KBM-7 (cell line): ENCODE results near the gene ZBTB7C.

Experiments used
- DNase-seq: peaks from one replicate; pipeline ENCODE4 v3.0.0-alpha.2; 2015
- in situ Hi-C: fragments of 300-500 bp; cut with MboI; formaldehyde crosslinking; loops from 2 replicates; pipeline ENCODE4 v1.14.3; 2020; ENCODE audit warnings: low sequenced_read_pairs, low pct_unique_long_range_greater_than_20kb, mixed read lengths

ZBTB7C gene

GRCh38 chr18:48394176-48394575 is 15.0 kb downstream of the ZBTB7C start:
- in situ Hi-C loops, result no loop called here
- no peak for DNase-seq

GRCh38 chr18:48393776-48394175 is 15.4 kb downstream of the ZBTB7C start:
- DNase-seq, result no peak
- in situ Hi-C loops, result no loop called here

- in situ Hi-C loops, result no loop called here
- DNase-seq, result peak; percentile 56
Measured at GRCh38 chr18:48393170-48393569, 16.0 kb downstream of the ZBTB7C start.

- no peak for DNase-seq
- in situ Hi-C loops, result no loop called here
Measured at GRCh38 chr18:48392268-48392667, 16.9 kb downstream of the ZBTB7C start.

DNA sequence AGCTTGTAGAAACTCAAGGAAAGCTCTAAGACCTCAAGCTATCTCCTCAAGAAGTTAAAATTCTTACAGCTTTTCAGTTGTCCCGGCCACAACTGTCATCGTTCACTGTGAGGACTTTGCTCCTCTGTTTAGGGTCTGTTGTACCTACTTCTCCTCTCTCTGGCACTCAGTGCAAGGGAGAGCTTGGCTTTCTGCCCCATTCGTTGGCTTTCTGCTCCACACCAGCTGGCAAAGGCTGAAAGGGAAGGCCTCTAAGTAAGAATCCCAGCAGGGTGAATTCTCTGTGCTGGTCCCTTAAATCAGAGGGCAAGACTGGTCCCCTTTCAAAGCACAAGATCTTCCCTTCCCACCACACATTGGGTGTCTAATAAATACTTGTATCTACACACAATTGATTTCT is 17.3 kb downstream of the ZBTB7C start:
- no peak for DNase-seq
- in situ Hi-C loops, result no loop called here

DNA sequence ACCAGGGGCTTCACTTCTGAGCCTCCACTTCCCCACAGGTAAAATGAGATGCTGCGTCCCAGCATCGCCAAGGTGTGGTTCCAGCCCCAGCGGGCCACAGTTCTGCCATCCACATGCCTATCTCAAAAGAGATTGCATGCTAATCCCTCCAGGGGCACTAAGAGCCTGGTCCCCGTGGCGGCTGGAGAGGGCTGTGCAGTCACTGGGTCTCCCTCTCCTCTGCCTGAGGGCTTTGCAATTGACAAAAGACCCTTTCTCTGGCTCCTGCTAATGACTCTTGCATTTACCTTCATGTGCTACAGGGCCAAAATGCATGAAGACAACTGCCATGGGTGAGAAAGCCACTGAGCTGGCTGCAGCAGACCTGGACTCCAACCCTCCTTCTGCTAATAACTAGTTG is 18.5 kb downstream of the ZBTB7C start:
- no peak for DNase-seq
- in situ Hi-C loops, result no loop called here

GRCh38 chr18:48388478-48388877 is 20.7 kb downstream of the ZBTB7C start:
- no peak for DNase-seq
- in situ Hi-C loops, result no loop called here

GRCh38 chr18:48387300-48387699 is 21.9 kb downstream of the ZBTB7C start:
- in situ Hi-C loops, result no loop called here

DNA sequence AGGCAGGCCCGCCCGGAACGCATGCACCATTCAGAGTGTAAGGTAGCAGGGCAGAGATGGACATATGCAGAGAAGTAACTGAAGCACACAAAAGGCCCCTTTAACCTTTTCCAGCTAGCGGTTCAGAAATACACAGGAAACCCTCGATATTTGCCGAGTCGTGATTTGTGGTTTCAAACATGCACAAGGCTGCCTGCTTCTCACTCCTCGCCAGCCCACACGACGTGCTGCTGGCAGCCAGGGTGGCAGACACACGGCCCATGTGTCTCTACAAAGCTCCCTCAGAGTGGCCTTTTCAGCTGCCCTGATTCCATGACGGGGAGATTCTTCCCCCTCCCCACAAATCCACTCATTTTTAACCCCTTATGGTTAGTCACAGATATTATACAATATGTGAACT is 23.6 kb downstream of the ZBTB7C start:
- DNase-seq, result no peak
- in situ Hi-C loops, result no loop called here

More at GRCh38 chr18:48387300-48387699, 21.9 kb downstream of the ZBTB7C start:
- DNase-seq, result no peak

DNA sequence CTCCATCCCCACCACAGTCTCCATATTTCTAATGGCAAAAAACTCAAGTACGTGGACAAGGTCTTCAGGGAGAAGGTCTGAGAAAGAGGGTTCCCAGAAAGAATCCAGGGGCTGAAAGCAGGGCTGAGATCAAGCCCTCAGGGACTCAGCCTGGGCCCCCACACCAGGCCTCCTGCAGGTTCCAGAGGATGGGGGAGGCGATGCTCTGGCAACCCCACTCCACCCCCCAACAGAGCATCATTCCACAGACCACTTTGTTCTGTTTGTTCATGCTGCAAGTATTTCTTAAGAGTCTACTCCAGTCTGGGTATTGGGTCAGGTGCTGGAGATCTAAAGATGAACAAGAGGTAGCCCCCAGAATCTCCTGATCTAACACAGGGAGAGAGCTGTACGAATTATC is 32.2 kb downstream of the ZBTB7C start:
- DNase-seq, result no peak

GRCh38 chr18:48376406-48376805 is 32.8 kb downstream of the ZBTB7C start:
- in situ Hi-C loops, result no loop called here
- DNase-seq, result no peak

More for the DNA sequence above, 32.2 kb downstream of the ZBTB7C start:
- in situ Hi-C loops, result no loop called here

DNA sequence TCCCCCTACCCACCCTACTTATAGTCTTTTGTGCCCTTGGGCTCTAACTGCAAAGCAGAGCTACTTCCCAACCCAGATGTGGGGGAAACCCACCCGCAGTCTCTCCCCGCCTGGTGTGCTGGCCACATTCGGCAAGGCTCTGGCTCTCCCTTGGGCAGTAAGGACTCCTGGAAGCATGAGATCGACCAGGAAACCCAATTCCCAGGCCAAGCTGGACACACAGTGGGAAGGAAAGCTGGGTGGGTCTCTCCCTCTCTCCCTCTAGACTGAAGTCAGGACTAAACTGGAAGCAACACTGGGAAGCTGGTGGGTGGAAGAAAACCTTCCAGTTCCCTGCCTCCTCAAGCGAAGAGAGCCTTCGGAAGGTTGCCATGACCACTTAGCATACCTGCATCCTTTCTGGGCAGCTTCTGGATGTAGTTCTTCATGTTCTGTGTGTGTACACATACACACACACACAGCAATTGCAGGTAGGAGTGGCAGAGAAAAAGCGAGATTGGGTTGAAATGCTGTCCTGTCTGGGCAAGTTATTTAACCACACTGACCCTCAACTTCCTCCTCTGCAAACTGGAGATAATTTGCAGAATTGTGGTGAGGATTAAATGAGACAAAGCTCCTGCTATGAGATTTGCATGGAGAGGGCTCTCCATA is 33.9 kb downstream of the ZBTB7C start:
- DNase-seq, result peak; percentile 72
- in situ Hi-C loops, result no loop called here

GRCh38 chr18:48374423-48375149 is 34.6 kb downstream of the ZBTB7C start:
- in situ Hi-C loops, result no loop called here
- DNase-seq, result no peak

DNA sequence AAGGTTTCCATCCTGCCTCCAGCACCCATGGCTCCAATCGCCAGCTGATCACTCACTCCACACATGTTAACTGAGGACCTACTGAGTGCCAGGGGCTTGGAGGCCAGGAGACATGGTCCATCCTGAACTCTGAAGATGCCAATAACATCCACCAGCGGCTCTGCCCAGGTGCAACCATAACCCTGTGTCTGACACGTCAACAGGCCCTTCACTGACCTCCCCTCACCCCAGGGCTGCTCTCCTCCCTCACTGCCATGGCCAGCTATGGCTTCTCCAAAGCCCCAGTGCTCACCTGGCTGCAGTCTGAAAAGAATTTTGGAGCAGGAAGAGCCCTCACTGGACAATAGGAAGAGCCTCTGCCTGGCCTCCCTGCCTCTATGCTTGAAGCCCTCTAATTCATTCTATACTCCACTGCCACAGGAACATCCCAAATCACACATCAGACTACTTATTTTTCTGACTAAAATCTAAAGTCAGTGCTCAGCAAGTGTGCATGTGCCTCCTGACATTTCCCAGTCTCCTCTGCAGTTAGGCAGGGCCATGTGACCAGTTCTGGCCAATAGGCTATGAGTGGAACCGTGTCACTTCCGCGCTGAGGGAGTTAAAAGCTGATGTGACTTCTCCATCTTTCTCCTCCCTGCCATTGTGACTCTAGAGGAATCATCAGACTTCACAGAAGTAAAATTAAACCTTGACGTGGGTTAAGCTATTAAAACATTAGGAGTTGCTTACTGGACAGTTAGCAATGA is 37.2 kb downstream of the ZBTB7C start:
- DNase-seq, result no peak
- in situ Hi-C loops, result no loop called here

- no peak for DNase-seq
- in situ Hi-C loops, result no loop called here
Measured at GRCh38 chr18:48367557-48367956, 41.6 kb downstream of the ZBTB7C start.

- in situ Hi-C loops, result no loop called here
- no peak for DNase-seq
Measured at GRCh38 chr18:48365965-48366364, 43.2 kb downstream of the ZBTB7C start.

- no peak for DNase-seq
- in situ Hi-C loops, result no loop called here
Measured at GRCh38 chr18:48364146-48364545, 45.0 kb downstream of the ZBTB7C start.

DNA sequence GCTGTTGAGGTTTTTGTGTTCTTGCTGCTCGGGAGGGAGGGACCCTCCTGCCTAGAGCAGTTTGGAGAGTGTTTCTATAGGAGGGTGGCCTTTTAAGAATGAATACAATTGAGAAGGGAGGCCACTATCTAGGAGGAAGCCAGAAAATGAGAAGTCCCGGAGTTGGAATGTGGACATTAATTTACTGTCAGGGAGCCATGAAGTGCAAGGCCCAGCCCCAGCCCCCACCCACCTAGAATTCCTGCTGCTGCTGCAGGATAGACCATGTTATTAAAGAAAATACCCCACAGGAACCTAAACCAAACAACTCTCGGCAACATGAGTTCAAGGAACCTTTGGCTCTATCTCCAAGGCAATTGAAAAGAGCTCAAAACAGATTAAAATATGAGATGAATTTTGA is 46.0 kb downstream of the ZBTB7C start:
- in situ Hi-C loops, result no loop called here
- no peak for DNase-seq

GRCh38 chr18:48361801-48362200 is 47.4 kb downstream of the ZBTB7C start:
- in situ Hi-C loops, result no loop called here
- DNase-seq, result no peak

DNA sequence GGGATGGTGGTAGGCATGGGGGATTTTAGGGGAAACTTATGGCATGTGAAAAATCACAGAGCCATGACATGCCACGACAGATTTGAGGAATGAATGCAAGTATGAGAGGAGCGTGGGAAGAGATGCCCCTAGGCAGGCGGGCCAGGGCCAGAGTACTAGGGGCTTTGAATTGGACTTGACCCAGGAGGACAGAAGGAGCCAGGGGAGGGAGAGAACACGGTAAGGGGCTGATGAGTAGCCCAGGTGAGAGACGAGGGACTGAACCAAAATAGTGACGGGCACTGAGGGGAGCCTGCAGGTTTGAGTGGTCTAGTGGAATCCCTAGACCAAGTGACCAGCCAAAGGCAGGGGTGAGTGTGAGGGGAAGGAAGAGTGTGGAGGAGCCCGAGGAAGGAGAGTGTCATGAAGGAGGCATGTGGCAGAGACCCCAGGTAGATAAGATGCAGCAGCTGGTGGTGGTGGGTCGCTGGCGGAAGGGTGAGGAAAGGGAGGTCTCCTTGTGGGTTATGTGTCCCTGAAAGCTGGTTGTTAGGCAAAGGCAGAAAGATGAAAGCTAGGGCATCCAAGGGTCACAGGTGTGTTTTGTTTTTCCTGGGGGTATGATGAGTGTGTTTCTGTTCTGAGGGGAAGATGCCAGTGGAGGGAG is 48.7 kb downstream of the ZBTB7C start:
- in situ Hi-C loops, result no loop called here
- no peak for DNase-seq
